Panc1 (cell line): ENCODE measurements around the gene CARMIL1. TPM values are rescaled to one million over a fixed set of nuclear protein-coding genes. Genes with fewer than 3 reads are reported as not detected.

Experiments
- ATAC-seq: fragments of 200-7000 bp; cut with Tn5 transposase; 2 replicates; pipeline ENCODE4 v1.9.1; 2020; ENCODE audit warnings: mild to moderate bottlenecking, moderate library complexity
- BruUV-seq: library from RNA; stranded (reverse); fragments of 400-500 nt; replicated peaks from 2 replicates; lab custom pipeline; 2021; lab: Mats Ljungman, UMichigan
- CTCF ChIA-PET: fragments of 300-600 bp; sonication (Branson Sonifier 250); formaldehyde crosslinking; loops from one replicate; lab custom pipeline; 2022; ENCODE audit warnings: antibody characterized with exemption; lab: Charles Lee
- POLR2A ChIA-PET: fragments of 300-600 bp; sonication (Branson Sonifier 250); formaldehyde crosslinking; loops from one replicate; lab custom pipeline; 2022; ENCODE audit warnings: antibody characterized with exemption; lab: Charles Lee
- DNase-seq: peaks from one replicate; pipeline ENCODE4 v3.0.0-alpha.2; 2010; ENCODE audit warnings: low read depth, low spot score
- H3K27ac ChIP-seq: 2 replicates; pipeline ENCODE4 v1.5.1; 2011; ENCODE audit warnings: mild to moderate bottlenecking, low read length, inconsistent platforms
- H3K27me3 ChIP-seq: fragments of 200-500 bp; sonication (Bioruptor generic); 2 replicates; pipeline ENCODE4 v1.6.0; 2014; ENCODE audit warnings: low read length, inconsistent platforms; ENCODE audit not compliant: control insufficient read depth, insufficient read depth
- H3K36me3 ChIP-seq: fragments of 200-500 bp; sonication (Bioruptor generic); 2 replicates; pipeline ENCODE4 v1.5.1; 2014; ENCODE audit warnings: inconsistent platforms, mild to moderate bottlenecking, low read length, moderate library complexity; ENCODE audit not compliant: control insufficient read depth, insufficient read depth
- H3K4me1 ChIP-seq: 2 replicates; pipeline ENCODE4 v1.5.1; 2011; ENCODE audit warnings: inconsistent platforms, mild to moderate bottlenecking, low read length, moderate library complexity; ENCODE audit not compliant: control insufficient read depth, insufficient read depth
- H3K4me3 ChIP-seq, 2 experiments: 2 replicates each; pipeline ENCODE4 v1.5.1; 2011 to 2012; ENCODE audit warnings: low read depth in 2 of 2, low read length in 2 of 2, mild to moderate bottlenecking in 2 of 2, inconsistent platforms in 1 of 2, moderate library complexity in 1 of 2
- H3K9me3 ChIP-seq: fragments of 200-500 bp; sonication (Bioruptor generic); 2 replicates; pipeline ENCODE4 v1.5.1; 2014; ENCODE audit warnings: low read depth, mild to moderate bottlenecking, inconsistent platforms, low read length, moderate library complexity; ENCODE audit not compliant: control insufficient read depth, insufficient read depth
- CTCF ChIP-seq: fragments of 450-650 bp; IDR thresholded peaks from 2 replicates; pipeline ENCODE4 v1.5.1; 2017; ENCODE audit warnings: mild to moderate bottlenecking
- POLR2AphosphoS5 ChIP-seq: IDR thresholded peaks from 2 replicates; pipeline ENCODE4 v1.6.1; 2012; ENCODE audit warnings: mild to moderate bottlenecking, low read depth, low read length, moderate library complexity
- REST ChIP-seq, 2 experiments: IDR thresholded peaks; 2 replicates each; pipeline ENCODE4 v1.6.1; 2011 to 2012; ENCODE audit warnings: low read depth in 2 of 2, control low read depth in 1 of 2, low read length in 1 of 2, mild to moderate bottlenecking in 1 of 2, moderate library complexity in 1 of 2; ENCODE audit not compliant: insufficient read depth in 1 of 2
- SIN3A ChIP-seq: IDR thresholded peaks from 2 replicates; pipeline ENCODE4 v1.6.1; 2012; ENCODE audit warnings: low read depth, mild to moderate bottlenecking, low read length, moderate library complexity, borderline replicate concordance; ENCODE audit not compliant: insufficient read depth
- TCF7L2 ChIP-seq: IDR thresholded peaks from 2 replicates; pipeline ENCODE4 v1.6.1; 2011; ENCODE audit warnings: mild to moderate bottlenecking, low read depth, low read length, inconsistent platforms
- in situ Hi-C: cut with HindIII; loops from 2 replicates; pipeline ENCODE4 v1.10.0; 2016; ENCODE audit warnings: low sequenced_read_pairs, low pct_unique_long_range_greater_than_20kb
- intact Hi-C: fragments of 100-400 bp; cut with micrococcal nuclease; formaldehyde crosslinking; loops from one replicate; pipeline ENCODE4 v1.10.0; 2022; ENCODE audit not compliant: unreplicated experiment
- total RNA-seq: library from RNA; stranded (reverse); gene quantifications from one replicate; pipeline ENCODE4 v1.2.1, GENCODE V29; 2021; ENCODE audit not compliant: unreplicated experiment

CARMIL1 gene
- total RNA-seq, 1 experiment from 2014 or later = 4.0 TPM

- BruUV-seq = no TSS peak
- TF ChIP-seq TCF7L2 (no peak), POLR2AphosphoS5 (no peak), CTCF (no peak), REST (IDR thresholded peaks at IDR 0.05; ENCODE audit: insufficient read depth in 1 of 2, low read depth in 2 of 2, low read length in 1 of 2) (no peak), SIN3A (no peak)
- POLR2A ChIA-PET = interaction anchor here (0.5 kb wide), 1 partner anchor 9 kb away, joined by 19 read pairs; no protein-coding TSS in a partner anchor
- no peak for ATAC-seq
- no peaks in the 10 kb centered on the region; the same call in 1 of the 2 replicates for H3K4me1 ChIP-seq
- CTCF ChIA-PET = no interaction called here
- in situ Hi-C loops = no loop called here
- DNase-seq = no peak
- intact Hi-C loops = no loop called here
- H3K36me3 ChIP-seq = no peaks in the 10 kb centered on the region
- H3K27ac ChIP-seq = no peak overlapping the region
- no peak overlapping the region for H3K4me3 ChIP-seq
- H3K9me3 ChIP-seq = no peaks in the 10 kb centered on the region
- H3K27me3 ChIP-seq = no peaks in the 10 kb centered on the region
These were observed 73.1 kb downstream of the CARMIL1 start for GRCh38 chr6:25352285-25352684.

GRCh38 chr6:25354078-25354932 is 75.1 kb downstream of the CARMIL1 start:
- in situ Hi-C loops = no loop called here
- intact Hi-C loops = no loop called here
- Histone ChIP-seq H3K4me3 (no peak overlapping the region), H3K27me3 (no peaks in the 10 kb centered on the region), H3K27ac (no peak overlapping the region), H3K4me1 (no peaks in the 10 kb centered on the region), H3K36me3 (no peaks in the 10 kb centered on the region), H3K9me3 (no peaks in the 10 kb centered on the region)
- DNase-seq = no peak
- ChIA-PET POLR2A (interaction anchor here (0.6 kb wide), 1 partner anchor 42 kb away, joined by 7 read pairs; no protein-coding TSS in a partner anchor), CTCF (no interaction called here)
- no peak for ATAC-seq
- no TSS peak for BruUV-seq
- no peak for TF ChIP-seq TCF7L2
- TF ChIP-seq REST (IDR thresholded peaks at IDR 0.05; ENCODE audit: insufficient read depth in 1 of 2, low read depth in 2 of 2, low read length in 1 of 2) = no peak
- TF ChIP-seq SIN3A = no peak
- TF ChIP-seq POLR2AphosphoS5 = no peak
- no peak for TF ChIP-seq CTCF
